Measurements from ENCODE around the gene CBL.

The CBL gene

GRCh38 chr11:119310682-119311052, 104.5 kb downstream of the CBL start:
- TF ChIP-seq EZH2 (IDR thresholded peaks at IDR 0.05; ENCODE audit: borderline replicate concordance, low read depth, low read length, severe bottlenecking), result no peak
- TF ChIP-seq, protein P1, sequence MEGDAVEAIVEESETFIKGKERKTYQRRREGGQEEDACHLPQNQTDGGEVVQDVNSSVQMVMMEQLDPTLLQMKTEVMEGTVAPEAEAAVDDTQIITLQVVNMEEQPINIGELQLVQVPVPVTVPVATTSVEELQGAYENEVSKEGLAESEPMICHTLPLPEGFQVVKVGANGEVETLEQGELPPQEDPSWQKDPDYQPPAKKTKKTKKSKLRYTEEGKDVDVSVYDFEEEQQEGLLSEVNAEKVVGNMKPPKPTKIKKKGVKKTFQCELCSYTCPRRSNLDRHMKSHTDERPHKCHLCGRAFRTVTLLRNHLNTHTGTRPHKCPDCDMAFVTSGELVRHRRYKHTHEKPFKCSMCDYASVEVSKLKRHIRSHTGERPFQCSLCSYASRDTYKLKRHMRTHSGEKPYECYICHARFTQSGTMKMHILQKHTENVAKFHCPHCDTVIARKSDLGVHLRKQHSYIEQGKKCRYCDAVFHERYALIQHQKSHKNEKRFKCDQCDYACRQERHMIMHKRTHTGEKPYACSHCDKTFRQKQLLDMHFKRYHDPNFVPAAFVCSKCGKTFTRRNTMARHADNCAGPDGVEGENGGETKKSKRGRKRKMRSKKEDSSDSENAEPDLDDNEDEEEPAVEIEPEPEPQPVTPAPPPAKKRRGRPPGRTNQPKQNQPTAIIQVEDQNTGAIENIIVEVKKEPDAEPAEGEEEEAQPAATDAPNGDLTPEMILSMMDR (IDR thresholded peaks at IDR 0.05; ENCODE audit: borderline replicate concordance, extremely low read depth, low read length, poor library complexity, severe bottlenecking), result no peak
- no peak overlapping the region for H3K4me2 ChIP-seq (ENCODE audit: insufficient read depth, low read length)
- ATAC-seq (ENCODE audit: insufficient read depth, low read depth) (no peak), DNase-seq (no peak)
- no peaks in the 10 kb centered on the region for H3K79me2 ChIP-seq (ENCODE audit: insufficient read depth, low read length)
- H3K9ac ChIP-seq (ENCODE audit: low read depth, low read length), result no peak overlapping the region
- no peak overlapping the region for H3K27ac ChIP-seq (ENCODE audit: low read length)
- H3K27me3 ChIP-seq (ENCODE audit: insufficient read depth, low read length, poor library complexity), result peaks cover 11% of the 10 kb centered on the region
- no peaks in the 10 kb centered on the region for H3K9me3 ChIP-seq (ENCODE audit: insufficient read depth, low read length, severe bottlenecking)
- H2AFZ ChIP-seq (ENCODE audit: low read depth, low read length), result no peak overlapping the region
- H3K36me3 ChIP-seq (ENCODE audit: insufficient read depth, low read length), result peaks cover 8% of the 10 kb centered on the region
- no peak overlapping the region for H3K4me3 ChIP-seq (ENCODE audit: low read depth in 1 of 2, low read length in 2 of 2)
- H3K4me1 ChIP-seq (ENCODE audit: insufficient read depth, low read length), result peaks cover 10% of the 10 kb centered on the region
- H4K20me1 ChIP-seq (ENCODE audit: insufficient read depth, low read length), result peaks cover 3% of the 10 kb centered on the region

GRCh38 chr11:119314726-119315125, 108.6 kb downstream of the CBL start:
- Histone ChIP-seq H2AFZ (ENCODE audit: low read depth, low read length) (no peak overlapping the region), H3K36me3 (ENCODE audit: insufficient read depth, low read length) (no peaks in the 10 kb centered on the region), H4K20me1 (ENCODE audit: insufficient read depth, low read length) (peaks cover 19% of the 10 kb centered on the region), H3K4me3 (ENCODE audit: low read depth in 1 of 2, low read length in 2 of 2) (no peak overlapping the region), H3K4me2 (ENCODE audit: insufficient read depth, low read length) (peak overlapping the region; percentile 97; the same call in 1 of the 2 replicates), H3K79me2 (ENCODE audit: insufficient read depth, low read length) (no peaks in the 10 kb centered on the region), H3K9me3 (ENCODE audit: insufficient read depth, low read length, severe bottlenecking) (no peaks in the 10 kb centered on the region), H3K27ac (ENCODE audit: low read length) (no peak overlapping the region), H3K4me1 (ENCODE audit: insufficient read depth, low read length) (peaks cover 27% of the 10 kb centered on the region), H3K9ac (ENCODE audit: low read depth, low read length) (no peak overlapping the region), H3K27me3 (ENCODE audit: insufficient read depth, low read length, poor library complexity) (peaks cover 50% of the 10 kb centered on the region)
- no peak for TF ChIP-seq EZH2 (IDR thresholded peaks at IDR 0.05; ENCODE audit: borderline replicate concordance, low read depth, low read length, severe bottlenecking)
- TF ChIP-seq, protein P1 (IDR thresholded peaks at IDR 0.05; ENCODE audit: borderline replicate concordance, extremely low read depth, low read length, poor library complexity, severe bottlenecking), result no peak
- ATAC-seq (ENCODE audit: insufficient read depth, low read depth), result no peak
- no peak for DNase-seq

DNA sequence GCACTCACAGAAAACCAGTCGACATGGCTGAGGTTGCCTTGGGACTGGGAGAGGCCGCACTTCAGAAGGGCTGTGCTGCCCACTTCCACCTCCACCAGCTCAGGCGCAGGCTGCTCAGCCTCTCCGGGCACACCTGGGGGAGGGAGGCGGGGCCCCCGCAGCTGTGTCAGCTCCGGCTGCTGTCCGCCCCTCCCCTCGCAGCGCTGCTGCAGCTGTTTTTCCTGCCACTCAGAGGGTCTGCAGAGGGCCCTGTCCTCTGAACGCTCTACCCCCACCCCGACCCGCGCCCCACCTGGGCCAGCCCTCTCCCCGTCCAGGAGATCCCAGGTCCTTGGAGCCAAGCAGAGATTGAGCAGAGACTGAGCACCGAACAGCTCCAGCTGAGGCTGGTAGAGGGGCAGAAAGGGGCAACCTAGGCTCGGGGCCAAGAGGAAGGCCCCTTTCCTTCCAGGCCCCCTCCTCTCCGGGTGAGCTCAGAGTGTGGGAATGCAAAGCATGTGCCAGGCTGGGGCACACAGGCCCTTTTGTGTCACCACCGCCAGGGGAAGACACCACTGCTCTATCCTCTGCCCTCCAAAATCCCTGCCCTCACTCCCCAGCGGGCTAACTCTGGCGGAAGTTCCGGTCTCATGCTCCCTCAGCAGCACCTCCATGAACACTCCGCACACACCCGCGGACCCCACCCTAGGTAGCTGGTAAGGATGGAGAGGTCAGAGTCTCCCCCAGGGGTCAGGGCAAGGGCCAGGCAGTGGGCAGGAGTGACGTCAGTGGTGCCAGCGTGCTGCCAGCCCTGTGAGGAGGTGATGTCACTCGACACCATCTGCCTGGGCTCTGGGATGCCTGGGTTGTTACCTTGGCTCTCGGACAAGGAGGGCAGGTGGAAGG, 109.2 kb downstream of the CBL start:
- ATAC-seq (ENCODE audit: insufficient read depth, low read depth), result peak; percentile 77
- peak overlapping the region; percentile 62 for H2AFZ ChIP-seq (ENCODE audit: low read depth, low read length)
- H3K27me3 ChIP-seq (ENCODE audit: insufficient read depth, low read length, poor library complexity), result peaks cover 51% of the 10 kb centered on the region
- H3K79me2 ChIP-seq (ENCODE audit: insufficient read depth, low read length), result no peaks in the 10 kb centered on the region
- DNase-seq, result peak; percentile 78
- peak overlapping the region in 1 of 2 experiments; percentile 65; a peak in 2 of 4 replicates for H3K4me3 ChIP-seq (ENCODE audit: low read depth in 1 of 2, low read length in 2 of 2)
- peaks cover 27% of the 10 kb centered on the region for H3K4me1 ChIP-seq (ENCODE audit: insufficient read depth, low read length)
- H3K4me2 ChIP-seq (ENCODE audit: insufficient read depth, low read length), result peak overlapping the region; percentile 97
- TF ChIP-seq, protein P1 (IDR thresholded peaks at IDR 0.05; ENCODE audit: borderline replicate concordance, extremely low read depth, low read length, poor library complexity, severe bottlenecking), result no peak
- no peak for TF ChIP-seq EZH2 (IDR thresholded peaks at IDR 0.05; ENCODE audit: borderline replicate concordance, low read depth, low read length, severe bottlenecking)
- H3K9me3 ChIP-seq (ENCODE audit: insufficient read depth, low read length, severe bottlenecking), result no peaks in the 10 kb centered on the region
- H3K9ac ChIP-seq (ENCODE audit: low read depth, low read length), result peak overlapping the region; percentile 64; the same call in 1 of the 2 replicates
- H3K36me3 ChIP-seq (ENCODE audit: insufficient read depth, low read length), result no peaks in the 10 kb centered on the region
- no peak overlapping the region for H3K27ac ChIP-seq (ENCODE audit: low read length)
- H4K20me1 ChIP-seq (ENCODE audit: insufficient read depth, low read length), result peaks cover 19% of the 10 kb centered on the region
